Esophagus muscularis mucosa (tissue), 4 donors: ENCODE results near the gene CFAP57. TPM values are rescaled to one million over a fixed set of nuclear protein-coding genes. Genes with fewer than 3 reads are reported as not detected.

Source experiments
- DNase-seq: peaks from one replicate; pipeline ENCODE4 v3.0.0-alpha.2; 2017; ENCODE audit errors: extremely low spot score
- H3K27ac ChIP-seq, 4 donors: fragments of 200-600 bp; sonication (generic); replicated peaks in 1 of 4; 1 replicate in 3 of 4; 2 replicates in 1 of 4; pipeline ENCODE4 v1.5.1; 2016 to 2019; ENCODE audit warnings: mild to moderate bottlenecking in 1 of 4
- H3K27me3 ChIP-seq, 4 donors: fragments of 200-600 bp; sonication (generic); one replicate each; pipeline versions ENCODE4 v1.5.1 to v1.6.0; 2016 to 2019
- H3K36me3 ChIP-seq, 4 donors: fragments of 200-600 bp; sonication (generic); one replicate each; pipeline ENCODE4 v1.5.1; 2016 to 2019
- H3K4me1 ChIP-seq, 4 donors: fragments of 200-600 bp; sonication (generic); one replicate each; pipeline ENCODE4 v1.5.1; 2016 to 2019
- H3K4me3 ChIP-seq, 4 donors: fragments of 200-600 bp; sonication (generic); 1 replicate in 2 of 4; 2 replicates in 2 of 4; pipeline ENCODE4 v1.5.1; 2016 to 2019; ENCODE audit warnings: mild to moderate bottlenecking in 4 of 4, moderate library complexity in 1 of 4
- H3K9me3 ChIP-seq, 4 donors: fragments of 200-600 bp; sonication (generic); 1 replicate in 3 of 4; 2 replicates in 1 of 4; pipeline ENCODE4 v1.5.1; 2016 to 2019
- CTCF ChIP-seq, 3 experiments: fragments of 200-600 bp in 2 of 3; fragments of 450-650 bp in 1 of 3; sonication (generic) in 2 of 3; IDR thresholded peaks; one replicate each; pipeline ENCODE4 v1.5.1; 2017 to 2019; ENCODE audit warnings: antibody characterized with exemption in 3 of 3, mild to moderate bottlenecking in 2 of 3, moderate library complexity in 1 of 3
- EP300 ChIP-seq: sonication (generic); formaldehyde crosslinking; IDR thresholded peaks from one replicate; pipeline ENCODE4 v1.6.1; 2017; ENCODE audit warnings: antibody characterized with exemption
- POLR2A ChIP-seq: fragments of 450-650 bp; IDR thresholded peaks from one replicate; pipeline ENCODE4 v1.6.1; 2017; ENCODE audit warnings: antibody characterized with exemption, moderate library complexity, mild to moderate bottlenecking, low read depth
- POLR2AphosphoS5 ChIP-seq, 2 donors: sonication (generic); formaldehyde crosslinking; IDR thresholded peaks; one replicate each; pipeline ENCODE4 v1.6.1; 2017; ENCODE audit warnings: antibody characterized with exemption in 2 of 2
- WGBS: methylation state at CpG from one replicate; pipeline ENCODE4 v1.1.5; 2018; 5-methylcytosine and 5-hydroxymethylcytosine counted together
- intact Hi-C: fragments of 100-400 bp; cut with DNase I; formaldehyde crosslinking; loops from one replicate; pipeline ENCODE4 v1.15.1; 2023
- total RNA-seq, 4 donors: library from RNA; depleted of rRNA; stranded (reverse); fragments of >200 nt; gene quantifications; one replicate each; pipeline versions ENCODE4 v1.1.0 to v1.2.1, GENCODE V29; 2016

The CFAP57 gene
- total RNA-seq, 4 donors from 2014 or later, result not detected

GRCh38 chr1:43225168-43225567, 53.0 kb downstream of the CFAP57 start:
- intact Hi-C loops, result no loop called here
- WGBS, result 66% methylated on average over 3 of the region's 3 CpGs

GRCh38 chr1:43227143-43227764, 55.1 kb downstream of the CFAP57 start:
- TF ChIP-seq CTCF (IDR thresholded peaks at IDR 0.05), result peak; percentile 92 to 95 (median 92)
- TF ChIP-seq POLR2AphosphoS5 (IDR thresholded peaks at IDR 0.05), result peak in 1 of 2 donors; percentile 26
- no peak for TF ChIP-seq EP300
- Histone ChIP-seq H3K4me3 (no peak overlapping the region), H3K9me3 (no peaks in the 10 kb centered on the region), H3K27ac (no peak overlapping the region), H3K4me1 (peaks cover 0 to 14% (median 10%) of the 10 kb centered on the region in 4 donors), H3K27me3 (no peaks in the 10 kb centered on the region), H3K36me3 (no peaks in the 10 kb centered on the region)
- peak; percentile 95 for DNase-seq
- WGBS, result 16% methylated on average over 10 of the region's 10 CpGs
- intact Hi-C loops, result loop anchor here (2.0 kb wide), 1 partner anchor 188 kb away; no protein-coding TSS in a partner anchor

More at GRCh38 chr1:43225168-43225567, 53.0 kb downstream of the CFAP57 start:
- Histone ChIP-seq H3K4me1 (peaks cover 0 to 8% (median 7%) of the 10 kb centered on the region in 4 donors), H3K36me3 (no peaks in the 10 kb centered on the region), H3K9me3 (no peaks in the 10 kb centered on the region), H3K4me3 (no peak overlapping the region), H3K27me3 (no peaks in the 10 kb centered on the region), H3K27ac (no peak overlapping the region)
- TF ChIP-seq POLR2A, result no peak
- no peak for TF ChIP-seq POLR2AphosphoS5 (IDR thresholded peaks at IDR 0.05)
- TF ChIP-seq EP300, result no peak
- TF ChIP-seq CTCF (IDR thresholded peaks at IDR 0.05), result no peak
- DNase-seq, result no peak

- 80% methylated on average over 6 of the region's 6 CpGs for WGBS
- Histone ChIP-seq H3K4me1 (peaks cover 3 to 22% (median 10%) of the 10 kb centered on the region in 4 donors), H3K27me3 (no peaks in the 10 kb centered on the region), H3K4me3 (no peak overlapping the region), H3K27ac (peak overlapping the region in 3 of 4 donors; percentile 1 to 53 (median 40)), H3K9me3 (no peaks in the 10 kb centered on the region), H3K36me3 (no peaks in the 10 kb centered on the region)
- intact Hi-C loops, result loop anchor here (10.0 kb wide), 1 partner anchor 115 kb away; no protein-coding TSS in a partner anchor
- no peak for TF ChIP-seq POLR2A
- no peak for TF ChIP-seq CTCF (IDR thresholded peaks at IDR 0.05)
- no peak for TF ChIP-seq EP300
- TF ChIP-seq POLR2AphosphoS5 (IDR thresholded peaks at IDR 0.05), result no peak
- DNase-seq, result no peak
Observed at GRCh38 chr1:43229826-43230780, 58.0 kb downstream of the CFAP57 start.

- no peak overlapping the region for H3K4me3 ChIP-seq
- 52% methylated on average over 4 of the region's 4 CpGs for WGBS
Observed at GRCh38 chr1:43232074-43232473, 59.9 kb downstream of the CFAP57 start.

GRCh38 chr1:43232482-43232881, 60.4 kb downstream of the CFAP57 start:
- no peak for TF ChIP-seq POLR2AphosphoS5 (IDR thresholded peaks at IDR 0.05)
- no peak for TF ChIP-seq EP300
- no peak for TF ChIP-seq CTCF (IDR thresholded peaks at IDR 0.05)
- TF ChIP-seq POLR2A, result no peak
- 91% methylated on average over 4 of the region's 4 CpGs for WGBS
- peaks cover 1 to 22% (median 11%) of the 10 kb centered on the region in 4 donors for H3K4me1 ChIP-seq
- H3K9me3 ChIP-seq, result no peaks in the 10 kb centered on the region
- H3K27me3 ChIP-seq, result no peaks in the 10 kb centered on the region
- peak; percentile 57 for DNase-seq
- no peaks in the 10 kb centered on the region for H3K36me3 ChIP-seq
- no peak overlapping the region for H3K4me3 ChIP-seq
- intact Hi-C loops, result loop anchor here (10.0 kb wide), 1 partner anchor 112 kb away; no protein-coding TSS in a partner anchor
- no peak overlapping the region for H3K27ac ChIP-seq

More at GRCh38 chr1:43232074-43232473, 59.9 kb downstream of the CFAP57 start:
- no peaks in the 10 kb centered on the region for H3K9me3 ChIP-seq
- no peak for TF ChIP-seq POLR2A
- TF ChIP-seq EP300, result no peak
- peak; percentile 62 for DNase-seq
- intact Hi-C loops, result loop anchor here (10.0 kb wide), 1 partner anchor 113 kb away; no protein-coding TSS in a partner anchor
- no peaks in the 10 kb centered on the region for H3K27me3 ChIP-seq
- H3K36me3 ChIP-seq, result no peaks in the 10 kb centered on the region
- H3K27ac ChIP-seq, result no peak overlapping the region
- peaks cover 5 to 22% (median 12%) of the 10 kb centered on the region in 4 donors for H3K4me1 ChIP-seq
